GM19193 (cell line): ENCODE measurements around the gene ENKD1.

Experiments
- POLR2A ChIP-seq: IDR thresholded peaks from 4 replicates; pipeline ENCODE4 v1.6.1; 2011; ENCODE audit not compliant: insufficient read depth, insufficient read length; ENCODE audit errors: extremely low read depth

ENKD1 gene

DNA sequence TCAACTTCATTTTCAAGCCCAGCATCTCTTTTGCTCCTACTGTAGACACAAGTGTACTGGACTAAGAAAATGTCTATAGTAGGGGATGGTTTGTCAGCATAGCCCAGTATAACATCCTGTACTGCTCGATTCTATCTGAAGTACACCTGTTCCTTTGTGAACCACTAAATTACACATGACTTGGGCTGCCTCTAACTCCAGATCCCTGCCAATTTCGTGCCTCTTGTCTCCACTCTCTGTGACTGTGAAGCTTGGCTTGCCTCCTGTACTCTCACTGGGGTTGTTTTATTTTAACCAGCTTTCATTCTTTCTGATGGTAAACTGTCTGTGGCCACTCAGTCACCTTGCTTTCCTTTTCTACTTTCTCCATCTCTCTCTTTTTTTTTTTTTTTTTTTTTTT, 28.1 kb upstream of the ENKD1 start:
- TF ChIP-seq POLR2A = no peak

DNA sequence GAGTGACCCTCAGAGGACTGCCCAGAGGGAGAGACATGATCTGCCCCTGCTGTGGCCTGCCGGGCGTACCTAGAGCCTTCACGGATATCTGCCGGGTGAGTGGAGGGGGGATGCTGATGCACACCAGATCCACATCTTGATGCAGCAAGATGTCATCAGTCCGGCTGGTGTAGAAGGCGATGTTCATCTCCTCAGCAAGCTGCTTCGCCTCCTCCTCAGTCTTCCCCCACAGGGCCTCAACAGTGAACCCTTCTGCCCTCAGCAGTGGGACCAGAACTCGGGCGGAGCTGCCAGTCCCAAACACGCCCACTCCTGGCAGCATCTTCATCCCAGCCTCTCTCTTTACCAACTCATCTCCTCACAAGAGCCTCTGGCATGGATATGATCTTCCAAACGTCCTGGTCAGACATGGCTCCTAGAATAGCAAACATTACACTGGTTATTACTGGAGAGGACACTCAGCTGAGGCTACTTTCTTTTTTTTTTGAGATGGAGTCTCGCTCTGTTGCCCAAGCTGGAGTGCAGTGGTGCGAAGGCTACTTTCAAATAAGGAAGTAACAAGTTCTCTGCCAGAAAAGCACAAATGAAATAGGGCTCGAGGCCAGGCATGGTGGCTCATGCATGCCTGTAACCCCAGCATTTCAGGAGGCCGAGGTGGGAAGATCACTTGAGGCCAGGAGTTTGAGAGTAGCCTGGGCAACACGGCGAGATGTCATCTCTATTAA, 19.0 kb upstream of the ENKD1 start:
- no peak for TF ChIP-seq POLR2A

DNA sequence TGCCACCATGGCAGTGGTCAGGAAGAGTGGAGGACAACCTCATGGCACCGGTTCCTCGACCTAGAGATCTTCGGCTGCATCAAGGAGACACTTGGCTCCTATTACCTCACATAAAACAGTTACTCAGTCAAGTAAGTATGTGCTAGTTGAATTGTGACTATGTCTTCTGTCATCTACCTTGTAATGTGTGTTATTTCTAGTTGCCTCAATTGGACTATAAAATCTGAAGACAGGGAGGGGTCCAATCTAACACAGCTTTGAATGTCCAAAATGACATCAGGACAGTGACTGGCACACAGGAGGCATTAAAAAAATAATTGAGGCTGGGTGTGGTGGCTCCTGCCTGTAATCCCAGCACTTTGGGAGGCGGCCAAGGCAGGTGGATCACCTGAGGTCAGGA, 17.2 kb upstream of the ENKD1 start:
- TF ChIP-seq POLR2A = no peak

DNA sequence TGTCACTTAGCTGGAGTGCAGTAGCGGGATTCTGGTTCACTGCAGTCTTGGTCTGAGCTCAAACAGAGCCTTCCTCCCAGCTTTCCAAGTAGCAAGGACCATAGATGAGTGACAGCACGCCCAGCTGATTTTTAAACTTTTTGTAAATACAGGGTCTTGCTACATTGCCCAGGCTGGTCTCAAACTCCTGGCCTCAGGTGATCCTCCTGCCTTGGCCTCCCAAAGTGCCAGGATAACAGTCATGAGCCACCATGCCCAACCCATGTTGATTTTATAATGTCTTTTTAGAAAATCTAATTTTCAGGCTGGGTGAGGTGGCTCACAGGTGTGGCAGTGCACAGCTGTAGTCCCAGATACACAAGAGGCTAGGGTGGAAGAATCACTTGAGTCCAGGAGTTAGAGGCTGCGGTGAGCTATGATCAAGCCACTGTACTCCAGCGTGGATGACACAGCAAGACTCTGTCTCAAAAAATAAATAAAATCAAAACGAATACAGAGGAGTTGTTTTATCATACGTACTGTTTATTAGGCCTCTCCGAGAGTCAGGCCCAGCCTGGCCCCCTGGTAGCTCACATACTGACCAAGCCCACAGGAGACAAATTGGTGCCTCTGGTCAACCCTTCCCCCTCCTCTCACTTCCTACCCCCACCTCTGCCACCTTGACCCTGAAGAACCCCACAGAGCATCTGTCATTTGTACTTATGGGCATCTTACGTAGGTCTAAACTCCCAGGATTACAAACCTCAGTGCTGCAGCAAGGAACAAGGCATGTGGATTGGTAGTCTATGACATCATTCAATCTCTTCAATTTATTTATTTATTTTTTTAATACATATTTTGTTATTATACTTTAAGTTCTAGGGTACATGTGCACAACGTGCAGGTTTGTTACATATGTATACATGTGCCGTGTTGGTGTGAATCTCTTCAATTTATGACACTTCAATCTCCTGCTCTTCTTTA, 13.7 kb upstream of the ENKD1 start:
- no peak for TF ChIP-seq POLR2A

DNA sequence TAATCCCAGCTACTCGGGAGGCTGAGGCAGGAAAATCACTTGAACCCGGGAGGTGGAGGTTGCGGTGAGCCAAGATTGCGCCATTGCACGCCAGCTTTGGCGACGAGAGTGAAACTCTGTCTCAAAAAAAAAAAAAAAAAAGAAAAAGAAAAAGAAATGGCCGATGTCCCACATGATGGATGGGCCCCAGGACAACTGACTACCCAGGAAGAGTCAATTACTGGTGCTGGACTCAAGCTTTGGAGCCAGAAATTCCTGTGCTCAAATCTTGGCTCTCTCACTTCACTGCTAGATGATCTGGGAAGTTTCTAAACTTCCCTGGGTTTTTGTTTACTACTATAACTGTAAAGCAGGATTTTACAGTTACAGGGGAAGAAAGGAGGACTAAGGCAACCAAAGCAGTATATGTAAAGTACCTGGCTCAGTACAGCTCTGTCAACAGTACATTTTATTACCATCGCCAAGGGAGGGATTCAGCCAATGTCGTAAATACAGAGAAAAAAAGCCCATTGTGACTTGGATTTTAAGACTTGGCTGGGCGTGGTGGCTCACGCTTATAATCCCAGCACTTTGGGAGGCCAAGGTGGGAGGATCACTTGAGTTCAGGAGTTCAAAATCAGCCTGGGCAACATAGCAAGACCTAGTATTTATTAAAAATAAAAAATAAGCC, 11.9 kb upstream of the ENKD1 start:
- no peak for TF ChIP-seq POLR2A

DNA sequence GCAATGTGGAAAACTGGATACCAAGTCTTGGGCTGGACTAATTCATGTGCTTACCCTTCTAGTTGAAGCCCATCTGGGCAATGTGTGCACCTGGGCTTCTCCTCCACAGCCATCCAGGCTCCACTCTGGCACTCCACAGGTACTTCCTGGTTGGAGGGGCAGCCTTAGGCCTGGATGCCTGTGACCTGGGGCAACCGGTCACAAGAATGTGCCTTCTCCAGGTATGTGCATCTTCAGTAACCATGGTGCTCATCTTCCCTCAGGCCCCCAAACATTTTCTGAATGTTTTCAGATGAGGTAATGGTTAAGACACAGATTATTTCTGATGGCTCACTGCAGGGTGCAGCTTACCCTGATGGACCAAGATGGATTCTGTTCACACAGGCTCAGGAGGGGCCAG, 11.2 kb upstream of the ENKD1 start:
- no peak for TF ChIP-seq POLR2A

DNA sequence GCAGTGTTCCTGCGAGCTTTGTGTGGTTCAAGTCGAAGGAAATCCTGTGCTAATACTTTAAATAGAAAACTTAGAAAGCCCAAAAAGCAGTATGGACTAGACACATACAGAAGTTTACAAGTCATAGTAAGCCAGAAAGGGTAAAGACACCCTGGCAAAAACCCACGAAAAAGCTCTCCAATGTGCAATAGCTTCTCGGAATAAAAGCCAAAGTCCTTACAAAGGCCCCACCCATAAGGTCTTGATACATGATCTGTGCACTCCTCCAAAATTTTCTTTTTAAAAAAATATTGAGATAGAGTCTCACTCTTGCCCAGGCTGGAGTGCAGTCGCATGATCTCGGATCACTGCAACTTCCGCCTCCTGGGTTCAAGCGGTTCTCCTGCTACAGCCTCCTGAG, 10.4 kb upstream of the ENKD1 start:
- no peak for TF ChIP-seq POLR2A

DNA sequence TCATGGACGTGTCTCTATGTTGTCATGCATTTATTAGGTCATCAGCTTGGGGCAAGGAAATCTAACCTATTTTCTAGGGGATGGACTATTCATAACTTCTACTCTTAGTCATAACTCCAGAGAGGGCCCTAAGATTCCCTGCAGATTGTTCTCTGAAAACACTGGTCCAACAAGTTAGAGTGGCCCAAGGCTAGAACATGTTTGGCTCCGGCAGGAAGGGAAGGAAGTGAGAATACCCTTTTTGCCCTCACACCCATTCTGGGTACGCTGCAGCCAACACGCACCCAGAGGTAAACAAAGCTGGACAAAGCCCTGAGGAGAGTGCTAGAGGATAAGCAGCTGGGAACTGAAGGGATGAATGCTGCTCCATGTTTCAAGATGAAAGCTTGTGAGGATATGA, 10.0 kb upstream of the ENKD1 start:
- TF ChIP-seq POLR2A = no peak

DNA sequence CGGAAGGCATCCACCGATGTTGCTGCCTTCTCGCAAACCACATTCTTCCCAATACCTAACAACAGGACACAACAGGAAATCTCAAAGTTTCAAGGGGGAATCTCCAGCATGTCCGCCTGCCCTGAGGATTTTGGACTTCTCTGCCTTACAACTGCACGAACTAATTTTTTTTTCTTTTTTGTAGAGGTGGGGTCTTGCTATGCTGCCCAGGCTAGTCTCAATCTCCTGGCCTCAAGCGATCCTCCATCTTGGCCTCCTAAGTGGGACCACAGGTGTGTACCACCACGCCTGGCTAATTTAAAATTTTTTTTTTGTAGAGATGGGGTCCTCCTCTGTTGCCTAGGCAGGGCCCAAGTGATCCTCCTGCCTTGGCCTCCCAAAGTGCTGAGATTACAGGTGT, 9.4 kb upstream of the ENKD1 start:
- TF ChIP-seq POLR2A = no peak

DNA sequence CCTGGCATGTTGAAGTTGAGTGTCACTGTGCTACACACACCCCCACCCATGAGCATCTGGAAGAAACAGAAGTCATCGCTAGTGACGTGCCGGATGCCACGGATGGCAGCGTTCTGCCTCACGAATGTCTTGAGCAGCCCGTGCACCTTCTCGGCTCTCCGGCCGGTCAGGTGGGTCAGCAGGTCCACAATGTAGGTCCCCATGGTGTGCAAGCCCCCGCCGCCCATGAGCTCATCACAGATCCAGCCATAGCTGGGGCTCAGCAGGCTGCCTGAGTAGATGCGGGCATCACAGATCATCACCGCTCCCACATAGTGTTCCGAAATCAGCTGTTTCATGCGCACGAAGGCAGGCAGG, 9.0 kb upstream of the ENKD1 start:
- TF ChIP-seq POLR2A = no peak

DNA sequence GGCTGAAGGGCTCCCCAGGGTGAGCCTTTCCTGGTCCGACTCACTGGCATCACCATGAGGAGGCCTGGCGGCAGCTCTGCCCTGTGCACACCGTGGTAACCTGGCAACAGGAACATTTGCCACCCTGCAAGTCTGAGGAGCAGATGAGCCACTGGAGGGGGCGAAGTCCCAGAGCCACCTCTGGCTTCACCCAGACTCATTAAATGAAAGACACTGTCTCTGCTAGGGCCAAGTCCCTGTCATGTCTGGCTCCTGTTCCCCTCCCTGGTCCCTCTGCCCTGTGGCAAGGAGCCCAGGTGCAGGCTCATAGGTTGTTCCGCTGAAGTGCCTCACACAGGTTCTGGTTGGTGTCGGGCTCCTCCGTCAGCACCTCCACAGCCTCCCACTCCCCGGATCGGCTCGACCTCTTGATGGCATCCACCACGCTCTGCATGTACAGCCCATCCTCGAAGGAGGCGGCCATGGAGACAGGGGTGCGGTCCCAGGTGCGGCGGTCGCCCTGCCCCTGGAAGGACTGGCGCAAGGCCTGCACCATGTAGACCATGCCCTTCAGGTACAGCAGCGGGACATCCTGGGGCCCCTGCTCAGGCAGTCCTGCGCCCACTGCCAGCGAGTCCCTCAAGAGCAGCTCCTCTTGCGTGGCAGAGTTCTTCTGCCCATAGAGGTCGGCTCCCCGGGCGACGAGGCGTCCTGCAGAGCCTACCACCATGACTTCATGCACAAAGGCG, 8.5 kb upstream of the ENKD1 start:
- TF ChIP-seq POLR2A = no peak

DNA sequence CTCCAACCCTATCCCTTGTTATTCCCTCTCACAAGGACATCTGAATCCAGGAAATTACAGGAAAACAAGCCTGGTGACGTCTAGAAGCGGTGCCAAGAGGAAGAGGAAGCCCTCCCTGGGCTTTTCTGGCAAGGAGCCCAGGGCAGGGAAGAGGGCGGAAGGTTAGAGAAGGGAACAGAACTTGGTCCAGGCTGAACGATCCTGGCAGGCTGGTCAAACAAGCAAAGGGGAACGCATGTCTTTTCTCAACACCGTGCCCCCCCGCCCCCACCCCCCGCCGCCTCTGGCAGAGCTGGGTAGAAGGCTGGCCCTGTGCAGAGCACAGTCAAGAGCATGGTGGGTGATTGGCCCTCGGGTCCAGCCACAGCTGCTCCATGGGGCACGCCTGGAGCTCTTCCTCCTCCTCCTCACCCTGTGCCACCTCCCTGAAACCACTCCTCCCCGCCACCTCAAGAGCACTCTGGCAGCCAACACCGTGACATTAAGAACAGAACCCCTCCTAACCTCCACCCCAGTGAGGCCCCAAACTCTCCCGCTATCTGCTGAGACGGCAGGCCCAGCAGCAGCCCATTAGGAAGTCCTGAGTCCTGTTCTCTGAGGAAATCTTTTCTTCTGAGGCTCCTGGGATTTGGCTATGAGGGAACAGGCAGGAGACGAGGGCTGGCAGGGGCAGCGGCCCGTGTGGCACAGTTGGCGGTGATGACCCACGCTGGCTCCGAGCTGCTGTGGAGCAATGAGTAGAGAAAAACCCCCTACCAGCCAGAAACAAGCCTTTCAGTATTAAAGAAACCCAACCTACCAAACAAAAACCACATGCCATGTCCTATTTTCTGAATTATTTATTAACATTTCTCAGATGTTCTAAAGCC, 7.4 kb upstream of the ENKD1 start:
- TF ChIP-seq POLR2A = no peak

DNA sequence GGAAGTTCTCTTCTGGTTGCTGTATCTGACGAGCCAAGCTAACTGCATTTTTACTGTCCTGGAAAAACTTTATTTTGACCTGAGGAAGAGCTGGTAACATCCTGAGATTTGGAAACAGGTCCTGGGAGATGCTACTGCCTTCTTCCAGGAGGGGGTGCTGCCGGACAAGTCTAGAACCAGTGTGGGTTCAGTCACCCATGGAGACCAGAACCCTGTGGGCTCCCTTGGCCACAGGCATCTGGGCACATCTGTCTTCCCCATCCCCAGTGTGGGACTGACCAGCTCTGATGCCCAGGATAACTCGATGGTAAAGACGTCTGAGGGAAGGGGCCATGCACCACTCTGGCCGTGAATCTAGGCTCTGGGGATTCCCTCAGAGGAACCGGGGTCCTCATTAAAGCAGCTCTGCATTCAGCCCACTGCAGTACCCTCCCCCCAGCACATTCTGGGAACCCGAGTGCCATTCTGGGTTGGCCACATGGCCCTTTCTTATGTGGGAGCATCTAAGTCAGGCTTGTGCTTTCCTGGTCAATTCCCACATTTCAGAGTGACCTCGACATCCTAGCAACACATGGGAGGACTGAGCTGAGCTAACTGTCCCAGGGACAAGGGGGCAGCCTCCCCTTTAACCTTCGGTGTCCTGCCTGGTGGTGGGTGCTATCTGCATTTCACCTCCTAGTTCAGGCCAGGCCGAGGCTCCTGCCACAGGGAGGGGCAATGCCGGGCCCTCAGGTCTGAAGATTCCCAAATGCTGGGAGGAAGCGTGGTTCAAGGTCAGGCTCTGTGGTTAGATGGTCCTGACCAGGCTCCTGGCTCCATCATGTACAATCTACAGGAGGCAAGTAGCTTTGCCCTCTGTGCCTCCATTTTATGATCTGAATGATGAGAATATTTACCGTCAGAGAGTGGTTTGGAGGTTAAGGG, 6.5 kb upstream of the ENKD1 start:
- TF ChIP-seq POLR2A = no peak

DNA sequence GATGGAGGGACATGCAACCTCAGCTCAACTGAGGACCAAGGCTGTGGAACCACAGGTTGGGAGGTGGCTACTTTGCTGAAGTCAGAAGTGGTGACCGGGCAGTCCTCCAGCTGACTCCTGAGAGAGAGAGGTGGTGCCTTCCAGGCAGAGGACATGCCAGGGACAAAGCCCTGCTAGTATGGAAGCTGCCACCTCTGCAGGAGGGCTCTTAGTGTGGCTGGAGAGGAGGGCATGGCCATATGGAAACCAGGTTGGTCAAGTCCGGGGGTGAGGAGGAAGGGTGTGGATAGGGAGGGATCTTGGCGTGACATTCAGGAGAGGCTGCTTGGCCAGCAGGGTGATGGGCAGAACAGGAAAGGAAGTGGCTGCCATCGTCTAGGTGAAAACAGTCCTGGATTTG, 5.8 kb upstream of the ENKD1 start:
- no peak for TF ChIP-seq POLR2A
